Activated B cell treated with CpG ODN at 0.5 μM for 24 hours (primary cell): Measurements from ENCODE around the gene MBTD1. TPM values are rescaled to one million over a fixed set of nuclear protein-coding genes. Genes with fewer than 3 reads are reported as not detected.
A peak's percentile ranks its signal among the peaks of the same experiment; 100 is the strongest.

Experiments used
- ATAC-seq: fragments of 200-7000 bp; cut with Tn5 transposase; one replicate; pipeline ENCODE4 v1.10.0; 2021; ENCODE audit warnings: low read depth, mild to moderate bottlenecking, moderate library complexity
- CTCF ChIA-PET: fragments of 350-600 bp; sonication (Branson Sonifier 250); formaldehyde crosslinking; loops from one replicate; lab custom pipeline; 2021; ENCODE audit warnings: antibody characterized with exemption; lab: Charles Lee
- POLR2A ChIA-PET: fragments of 350-600 bp; sonication (Branson Sonifier 250); formaldehyde crosslinking; loops from one replicate; lab custom pipeline; 2021; ENCODE audit warnings: antibody characterized with exemption; lab: Charles Lee
- DNase-seq: peaks from one replicate; pipeline ENCODE4 v3.0.0; 2022
- H3K27ac Mint-ChIP-seq: one replicate; pipeline ENCODE4 v1.8.0; 2020; ENCODE audit warnings: mixed read lengths
- H3K27me3 Mint-ChIP-seq: one replicate; pipeline ENCODE4 v1.8.0; 2021; ENCODE audit warnings: mixed read lengths
- H3K36me3 Mint-ChIP-seq: one replicate; pipeline ENCODE4 v1.8.0; 2021; ENCODE audit warnings: low read depth, mixed read lengths
- H3K4me1 Mint-ChIP-seq: one replicate; pipeline ENCODE4 v1.8.0; 2021; ENCODE audit warnings: mixed read lengths
- H3K4me3 Mint-ChIP-seq: one replicate; pipeline ENCODE4 v1.8.0; 2020; ENCODE audit warnings: mild to moderate bottlenecking, mixed read lengths
- H3K9me3 Mint-ChIP-seq: one replicate; pipeline ENCODE4 v1.8.0; 2020; ENCODE audit warnings: mixed read lengths
- CTCF ChIP-seq: fragments of 200-600 bp; IDR thresholded peaks from one replicate; pipeline ENCODE4 v1.8.0; 2022; ENCODE audit warnings: antibody characterized with exemption, mild to moderate bottlenecking
- intact Hi-C: fragments of 100-400 bp; cut with micrococcal nuclease; formaldehyde crosslinking; loops from one replicate; pipeline ENCODE4 v1.15.1; 2024
- total RNA-seq: library from RNA; stranded (reverse); gene quantifications from 2 replicates; pipeline ENCODE4 v1.2.3, GENCODE V29; 2022

Gene MBTD1
- total RNA-seq, 1 donor from 2014 or later: 23.6 TPM

- no peak within 1 kb of the TSS for H3K4me3 Mint-ChIP-seq
- H3K9me3 Mint-ChIP-seq: no peaks in the 10 kb centered on the region
- H3K4me1 Mint-ChIP-seq: peaks cover 7% of the 10 kb centered on the region
- intact Hi-C loops: loop anchor here (1.0 to 2.0 kb wide), 9 partner anchors 13 to 606 kb away; partner anchors contain the start of genes ANKRD40, MBTD1, NME2 and SPATA20
- peaks cover 28% of the 10 kb centered on the region for H3K36me3 Mint-ChIP-seq
- ChIA-PET POLR2A (interaction anchor here (0.6 to 3.9 kb wide), 13 partner anchors 9 to 287 kb away, joined by 3 to 51 read pairs (median 5); partner anchors contain the start of genes NME2, SPAG9 and TOB1), CTCF (interaction anchor here (0.7 to 5.7 kb wide), 20 partner anchors 12 to 301 kb away, joined by 3 to 86 read pairs (median 4); partner anchors contain the start of genes NME2, SPAG9 and TOB1)
- no peaks in the 10 kb centered on the region for H3K27me3 Mint-ChIP-seq
- DNase-seq (peak; percentile 99), ATAC-seq (peak; percentile 88)
- H3K27ac Mint-ChIP-seq: no peak within 1 kb of the TSS
- TF ChIP-seq CTCF: no peak
These were observed 106.4 kb downstream of the MBTD1 start, which contains the start of gene NME1 for GRCh38 chr17:51153210-51154072. Gene NME1 (plus strand): TSS chr17:51153559. CDS start chr17:51155655, 2,096 bp downstream.

- H3K36me3 Mint-ChIP-seq: peaks cover 21% of the 10 kb centered on the region
These were observed 107.1 kb downstream of the MBTD1 start for GRCh38 chr17:51152766-51153209.

GRCh38 chr17:51150932-51151331 is 108.9 kb downstream of the MBTD1 start:
- no peak for TF ChIP-seq CTCF
- Mint-ChIP-seq H3K9me3 (no peaks in the 10 kb centered on the region), H3K27me3 (no peaks in the 10 kb centered on the region), H3K27ac (no peak overlapping the region), H3K36me3 (peaks cover 4% of the 10 kb centered on the region), H3K4me1 (peaks cover 6% of the 10 kb centered on the region), H3K4me3 (no peak overlapping the region)
- no peak for DNase-seq
- no peak for ATAC-seq
- intact Hi-C loops: no loop called here
- CTCF ChIA-PET: interaction anchor here (1.0 to 5.7 kb wide), 3 partner anchors 28 to 149 kb away, joined by 3 to 86 read pairs (median 4); no protein-coding TSS in a partner anchor
- POLR2A ChIA-PET: no interaction called here

More at GRCh38 chr17:51152766-51153209, 107.1 kb downstream of the MBTD1 start:
- intact Hi-C loops: loop anchor here (1.0 to 2.0 kb wide), 9 partner anchors 14 to 605 kb away; partner anchors contain the start of genes ANKRD40, MBTD1, NME2 and SPATA20
- ATAC-seq: no peak
- ChIA-PET POLR2A (interaction anchor here (0.8 to 3.9 kb wide), 11 partner anchors 9 to 286 kb away, joined by 3 to 51 read pairs (median 5); partner anchors contain the start of genes NME2, SPAG9 and TOB1), CTCF (interaction anchor here (0.7 to 5.7 kb wide), 16 partner anchors 13 to 300 kb away, joined by 3 to 86 read pairs (median 4); partner anchors contain the start of genes NME2, SPAG9 and TOB1)
- no peak for TF ChIP-seq CTCF
- DNase-seq: no peak
- Mint-ChIP-seq H3K4me3 (no peak overlapping the region), H3K27ac (no peak overlapping the region), H3K27me3 (no peaks in the 10 kb centered on the region), H3K9me3 (no peaks in the 10 kb centered on the region), H3K4me1 (peaks cover 7% of the 10 kb centered on the region)

- no peaks in the 10 kb centered on the region for H3K9me3 Mint-ChIP-seq
- no peaks in the 10 kb centered on the region for H3K36me3 Mint-ChIP-seq
- H3K4me1 Mint-ChIP-seq: no peaks in the 10 kb centered on the region
- ChIA-PET POLR2A (no interaction called here), CTCF (interaction anchor here (5.7 kb wide), 1 partner anchor 147 kb away, joined by 86 read pairs; no protein-coding TSS in a partner anchor)
- TF ChIP-seq CTCF: no peak
- intact Hi-C loops: no loop called here
- DNase-seq (no peak), ATAC-seq (no peak)
- H3K4me3 Mint-ChIP-seq: no peak overlapping the region
- H3K27ac Mint-ChIP-seq: no peak overlapping the region
- H3K27me3 Mint-ChIP-seq: no peaks in the 10 kb centered on the region
These were observed 110.7 kb downstream of the MBTD1 start for GRCh38 chr17:51149163-51149562.
